GM21786 (cell line): ENCODE measurements around the gene DDX11.
"Not testable (repeated sequence)": the region's sequence is repeated elsewhere in the genome, so short reads cannot be mapped to it uniquely, and the experiment has no call there.

Experiments
- ATAC-seq: cut with Tn5 transposase; IDR thresholded peaks from one replicate; pipeline ENCODE4 v1.9.1; 2021; ENCODE audit not compliant: unreplicated experiment

The DDX11 gene

DNA sequence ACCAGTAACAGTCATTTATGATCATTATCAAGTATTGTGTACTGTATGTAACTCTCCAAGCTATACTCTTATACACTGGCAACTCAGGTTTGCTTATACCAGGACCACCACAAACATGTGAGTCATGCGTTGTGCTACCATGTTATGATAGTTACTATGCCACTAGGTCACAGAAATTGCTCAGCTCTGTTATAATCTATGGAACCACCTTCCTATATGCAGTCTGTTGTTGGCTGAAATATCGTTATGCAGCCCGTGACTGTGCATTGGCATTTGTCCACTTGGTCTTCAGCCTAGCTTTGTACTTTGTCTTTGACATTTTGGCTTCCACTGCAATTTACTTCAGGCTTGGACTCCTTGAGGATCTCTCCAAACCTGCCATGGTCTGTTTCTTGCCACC, 7.5 kb upstream of the DDX11 start:
- ATAC-seq = not testable (repeated sequence)

DNA sequence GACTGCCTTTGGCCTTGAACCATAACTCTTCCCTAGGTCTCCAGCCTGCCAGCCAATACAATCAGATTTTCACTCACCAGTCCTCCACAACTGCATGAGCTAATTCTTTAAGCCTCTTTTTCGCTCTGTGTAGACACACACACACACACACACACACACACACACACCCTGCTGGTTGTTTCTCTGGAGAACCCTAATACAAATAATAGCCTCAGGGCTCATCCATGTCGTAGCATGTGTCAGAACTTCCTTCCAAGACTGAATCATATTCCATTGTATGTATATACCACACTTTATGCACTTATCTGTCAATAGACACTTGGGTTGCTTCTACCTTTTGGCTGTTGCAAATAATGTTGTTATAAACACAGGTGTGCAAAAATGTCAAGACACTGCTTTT, 6.0 kb upstream of the DDX11 start:
- not testable (repeated sequence) for ATAC-seq

DNA sequence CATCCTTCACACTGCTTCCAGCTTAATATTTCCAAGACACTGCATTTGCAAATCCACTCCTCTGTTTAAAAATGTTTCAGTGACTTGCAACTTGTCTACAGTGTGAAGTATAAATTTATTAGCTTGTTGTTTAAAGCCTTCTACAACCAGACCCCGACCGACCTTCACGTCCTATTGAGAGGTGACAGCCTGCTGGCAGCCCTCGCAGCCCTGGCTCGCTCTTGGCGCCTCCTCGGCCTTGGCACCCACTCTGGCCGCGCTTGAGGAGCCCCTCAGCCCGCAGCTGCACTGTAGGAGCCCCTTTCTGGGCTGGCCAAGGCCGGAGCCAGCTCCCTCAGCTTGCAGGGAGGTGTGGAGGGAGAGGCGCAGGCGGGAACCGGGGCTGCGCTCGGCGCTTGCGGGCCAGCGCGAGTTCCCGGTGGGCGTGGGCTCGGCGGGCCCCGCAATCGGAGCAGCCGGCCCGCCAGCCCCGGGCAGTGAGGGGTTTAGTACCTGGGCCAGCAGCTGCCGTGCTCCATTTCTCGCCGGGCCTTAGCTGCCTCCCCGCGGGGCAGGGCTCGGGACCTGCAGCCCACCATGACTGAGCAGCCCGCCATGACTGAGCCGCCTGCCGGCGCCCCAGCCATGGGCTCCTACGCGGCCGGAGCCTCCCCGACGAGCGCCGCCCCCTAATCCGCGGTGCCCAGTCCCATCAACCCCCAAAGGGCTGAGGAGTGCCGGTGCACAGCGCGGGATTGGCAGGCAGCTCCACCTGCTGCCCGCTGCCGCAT, 2.5 kb upstream of the DDX11 start:
- ATAC-seq = not testable (repeated sequence)

DNA sequence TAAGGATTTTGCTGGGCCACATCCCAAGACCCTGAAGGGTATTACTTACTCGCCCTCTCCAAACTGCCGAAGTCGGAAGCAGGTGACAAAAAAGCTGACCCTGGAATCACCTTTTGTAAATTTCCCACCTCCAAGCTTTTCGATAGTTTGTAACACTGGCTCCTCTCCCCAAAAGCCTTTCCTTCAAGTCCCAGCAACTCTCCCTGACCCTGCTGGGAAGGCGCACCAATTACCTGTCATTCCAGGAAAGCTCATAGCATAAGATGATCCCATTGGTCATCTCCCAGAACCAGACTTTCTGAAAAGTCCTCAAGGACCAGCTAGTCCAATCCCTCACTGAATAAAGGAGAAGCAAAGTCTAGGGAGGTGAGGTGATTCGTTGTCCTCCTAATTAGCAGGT, 698 bp upstream of the DDX11 start:
- ATAC-seq = not testable (repeated sequence)

DNA sequence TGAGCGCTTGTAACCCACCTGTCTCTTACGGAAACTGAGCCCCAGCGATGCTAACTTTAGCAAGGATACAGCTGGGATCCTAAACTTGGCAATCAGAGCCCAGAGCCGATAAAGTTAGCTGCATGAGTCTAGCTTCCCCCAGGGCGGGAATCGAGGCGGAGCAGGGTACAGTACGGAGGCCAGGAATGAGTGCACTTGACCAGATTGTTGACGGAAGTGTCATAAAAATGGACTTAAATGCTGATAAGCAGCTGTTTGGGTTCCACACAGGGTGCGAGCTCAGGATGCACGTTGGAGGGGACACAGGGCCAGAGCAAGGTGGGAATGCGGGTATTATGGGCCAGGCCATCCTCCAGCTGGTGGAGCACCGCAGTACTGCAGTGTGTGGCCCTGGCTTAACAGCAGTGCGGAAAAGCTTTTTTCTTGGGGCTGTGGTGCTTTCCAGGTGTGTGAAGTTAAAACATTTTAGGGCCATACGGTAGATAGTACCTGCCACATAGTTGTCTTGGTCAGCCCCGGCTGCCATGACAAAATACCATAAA, 744 bp downstream of the DDX11 start:
- ATAC-seq = peak; percentile 31

DNA sequence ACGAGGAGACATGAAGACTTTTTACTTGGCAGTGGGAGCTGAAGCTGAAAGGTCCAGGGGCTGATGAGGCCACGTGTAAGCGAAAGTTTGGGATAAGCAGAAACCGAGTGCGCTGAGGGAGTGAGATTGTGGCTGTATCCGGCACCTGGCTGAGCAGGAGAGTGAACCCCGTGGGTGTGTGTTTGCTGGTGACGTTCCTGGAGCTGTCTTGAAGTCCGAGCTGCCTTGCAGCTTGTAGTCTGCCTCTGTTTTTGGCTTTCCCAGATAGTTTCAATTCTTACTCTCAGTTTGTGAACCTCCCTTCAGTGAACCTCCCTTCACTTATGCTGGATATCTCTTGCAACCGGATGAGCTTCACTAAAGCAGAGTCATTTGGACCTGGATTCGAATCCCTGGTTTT, 2.5 kb downstream of the DDX11 start:
- ATAC-seq = not testable (repeated sequence)

DNA sequence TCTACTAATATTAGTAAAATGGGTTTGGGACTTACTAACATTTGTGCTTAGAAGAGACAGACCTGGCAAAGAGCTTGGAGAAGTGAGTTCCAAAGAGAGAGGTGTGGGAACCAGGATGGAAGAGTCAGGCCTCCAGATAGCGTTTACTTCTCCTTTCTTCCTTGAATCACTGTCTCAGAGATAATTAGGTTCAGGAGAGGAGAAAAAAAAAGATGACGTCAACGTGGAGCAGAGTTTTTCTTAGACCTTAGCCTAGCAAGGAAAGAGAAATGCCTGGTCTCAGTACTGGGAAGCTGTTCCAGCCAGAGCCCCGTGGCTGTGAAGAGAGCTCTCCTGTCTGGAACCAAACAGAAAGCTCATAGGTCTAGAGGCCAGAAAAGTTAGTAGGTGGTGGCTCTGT, 3.4 kb downstream of the DDX11 start:
- ATAC-seq = not testable (repeated sequence)

DNA sequence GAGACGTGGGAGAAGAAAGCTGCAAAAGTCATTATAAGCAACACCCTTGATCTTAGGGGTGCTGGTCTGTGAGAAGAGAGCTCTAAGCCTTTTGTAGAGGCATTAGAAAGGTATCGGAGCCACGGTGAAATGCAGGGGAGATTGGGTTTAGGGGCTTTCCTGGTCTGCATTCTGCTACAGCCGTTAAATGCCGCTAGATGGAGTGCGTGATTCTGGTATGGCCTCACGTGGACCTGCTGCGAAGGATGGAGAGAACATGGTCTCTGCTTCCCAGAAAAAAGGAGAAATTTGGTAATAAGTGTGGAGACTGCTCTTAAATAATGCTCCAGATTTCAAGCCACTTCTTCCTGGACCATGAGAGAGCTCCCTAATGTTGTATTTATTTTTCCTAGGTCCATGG, 4.3 kb downstream of the DDX11 start:
- not testable (repeated sequence) for ATAC-seq

DNA sequence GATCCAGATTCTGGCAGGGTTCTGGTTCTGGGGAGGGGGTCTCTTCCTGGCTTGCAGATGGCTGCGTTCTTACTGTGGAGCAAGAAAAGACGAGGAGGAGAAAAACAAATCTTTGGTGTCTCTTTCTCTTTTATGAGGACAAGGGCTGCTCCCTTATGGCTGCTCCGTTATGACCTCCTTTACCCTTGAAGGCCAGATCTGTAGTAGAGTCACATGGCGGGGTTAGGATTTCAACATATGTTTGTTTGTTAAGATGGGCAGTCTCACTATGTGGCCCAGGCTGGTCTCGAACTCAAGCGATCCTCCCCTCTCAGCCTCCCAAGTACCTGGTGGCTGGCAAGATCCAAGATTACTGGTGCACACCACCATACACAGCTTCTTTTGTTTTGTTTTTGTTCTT, 5.8 kb downstream of the DDX11 start:
- not testable (repeated sequence) for ATAC-seq

DNA sequence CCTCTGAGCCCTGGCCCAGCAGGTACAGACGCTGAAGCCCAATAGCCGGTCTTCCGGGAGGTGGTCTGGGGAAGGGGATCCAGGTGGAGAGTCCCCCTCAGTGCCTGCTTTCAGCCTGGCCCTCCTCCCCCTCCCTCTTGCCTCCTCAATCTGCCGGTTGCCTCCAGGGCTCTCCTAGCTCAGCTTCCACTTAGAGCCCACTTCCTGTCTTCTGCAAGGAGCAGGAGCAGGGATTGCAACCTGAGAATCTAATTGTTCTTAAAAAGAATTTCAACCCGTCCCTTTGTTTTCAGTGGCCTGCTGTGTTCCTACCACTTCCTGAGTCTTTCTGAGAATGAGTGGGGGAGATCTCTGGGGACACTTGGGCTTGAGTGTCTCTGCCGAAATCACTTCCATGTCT, 6.6 kb downstream of the DDX11 start:
- not testable (repeated sequence) for ATAC-seq

DNA sequence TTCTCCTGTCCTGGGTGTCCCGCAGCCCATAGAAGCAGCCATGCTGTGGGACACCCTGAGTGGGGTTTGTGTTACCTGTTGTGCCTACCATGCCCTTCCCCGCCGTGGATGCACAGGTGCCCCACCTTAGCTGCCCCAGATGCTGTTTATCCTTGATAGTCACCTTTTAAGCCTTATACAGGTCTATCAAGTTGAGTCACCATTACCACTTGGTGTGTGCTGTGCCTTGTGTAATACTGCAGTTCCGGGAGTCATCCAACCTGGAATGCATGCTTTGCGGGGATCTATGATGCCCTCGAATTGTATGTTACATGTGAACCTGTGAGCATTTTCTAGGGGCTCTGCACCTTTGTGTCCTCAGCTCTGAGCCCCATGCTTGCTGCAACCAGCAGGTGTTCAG, 7.6 kb downstream of the DDX11 start:
- not testable (repeated sequence) for ATAC-seq

DNA sequence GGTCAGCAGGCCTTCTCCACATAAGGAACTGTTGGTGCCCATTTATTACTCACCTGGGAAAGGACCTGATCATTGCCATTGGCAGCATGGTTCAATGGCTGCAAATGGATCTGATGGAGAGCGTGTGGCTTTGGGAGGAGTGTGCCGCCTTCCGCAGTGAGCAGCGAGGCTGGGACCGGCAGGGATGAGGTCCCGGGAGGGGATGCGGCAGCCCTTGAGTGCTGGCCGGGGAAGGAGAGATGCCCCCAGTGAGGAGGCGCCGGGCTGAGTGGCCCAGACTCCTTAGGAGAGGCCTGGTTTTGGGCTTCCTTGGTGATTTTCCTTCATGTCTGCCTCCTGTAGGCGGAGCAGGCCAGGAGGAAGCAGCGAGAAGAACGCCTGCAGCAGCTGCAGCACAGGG, 10.6 kb downstream of the DDX11 start:
- not testable (repeated sequence) for ATAC-seq

DNA sequence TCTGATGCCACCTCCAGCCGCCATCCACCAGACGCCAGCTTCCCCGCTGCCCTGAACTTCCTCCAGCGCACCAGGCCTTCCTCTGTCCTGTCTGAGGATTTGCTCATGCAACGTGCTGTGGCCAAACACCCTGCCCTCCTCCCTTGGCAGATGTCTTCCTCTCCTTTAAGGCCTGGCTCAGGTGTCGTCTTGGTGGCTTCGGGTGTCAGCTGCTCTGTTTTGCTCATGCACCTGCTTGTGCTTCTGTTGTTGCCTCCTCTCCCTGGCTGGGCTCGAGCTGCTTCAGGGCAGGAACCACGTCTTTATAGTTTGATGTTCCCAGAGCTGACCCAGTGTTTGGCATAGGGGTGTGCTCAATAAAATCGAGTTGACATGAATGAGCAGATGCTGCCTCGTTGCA, 12.4 kb downstream of the DDX11 start:
- not testable (repeated sequence) for ATAC-seq

DNA sequence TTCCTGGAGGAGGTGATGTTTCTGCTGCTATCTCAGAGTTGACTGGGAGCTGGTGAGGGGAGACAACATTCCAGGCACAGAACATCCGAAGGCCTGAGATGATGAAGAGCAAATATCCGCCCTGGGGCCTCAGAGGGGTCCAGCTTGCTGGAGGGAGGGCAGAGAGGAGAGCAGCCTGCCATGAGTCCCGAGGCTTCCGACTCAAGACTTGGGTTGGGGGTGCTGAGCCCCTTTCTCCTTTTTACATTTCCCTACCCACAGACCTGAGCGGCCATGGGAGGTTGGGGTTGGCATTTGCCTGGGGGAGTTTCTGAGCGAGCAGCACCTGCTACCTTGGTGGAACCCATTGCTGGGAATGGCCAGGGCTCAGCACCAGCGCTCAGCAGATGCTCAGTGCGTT, 13.8 kb downstream of the DDX11 start:
- not testable (repeated sequence) for ATAC-seq

DNA sequence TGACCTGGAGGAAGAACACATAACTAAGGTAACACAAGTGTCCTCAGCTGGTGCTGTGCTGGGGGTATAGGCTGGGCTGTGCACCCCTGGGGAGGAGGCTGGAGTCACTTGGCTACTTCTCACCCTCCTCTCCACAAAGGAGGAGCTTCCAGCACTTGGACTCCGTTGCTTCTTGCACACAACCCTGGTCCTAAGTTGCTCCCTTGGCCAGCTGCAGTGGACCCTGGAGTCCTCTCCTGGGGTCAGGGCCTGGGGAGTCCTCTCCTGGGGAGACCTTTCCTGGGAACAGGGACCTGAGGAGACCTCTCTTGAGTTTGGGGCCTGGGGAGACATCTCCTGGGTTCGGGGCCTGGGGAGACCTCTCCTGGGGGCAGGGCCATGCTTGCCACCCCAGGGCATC, 14.3 kb downstream of the DDX11 start:
- ATAC-seq = not testable (repeated sequence)

DNA sequence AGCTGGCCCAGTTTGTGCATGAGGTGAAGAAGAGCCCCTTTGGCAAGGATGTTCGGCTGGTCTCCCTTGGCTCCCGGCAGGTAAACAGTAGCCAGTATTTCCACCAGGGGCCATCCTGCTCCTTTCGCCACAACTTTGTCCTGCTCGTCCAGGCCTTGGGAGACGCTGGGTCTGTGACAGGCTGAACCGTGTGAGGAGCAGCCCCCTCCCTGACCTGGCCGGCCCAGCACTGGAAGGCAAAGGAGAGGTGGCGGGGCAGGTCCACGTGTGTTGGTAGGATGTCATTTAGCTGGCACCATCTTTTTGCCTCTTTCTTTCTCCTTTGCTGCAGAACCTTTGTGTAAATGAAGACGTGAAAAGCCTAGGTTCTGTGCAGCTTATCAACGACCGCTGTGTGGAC, 15.4 kb downstream of the DDX11 start:
- ATAC-seq = no peak

DNA sequence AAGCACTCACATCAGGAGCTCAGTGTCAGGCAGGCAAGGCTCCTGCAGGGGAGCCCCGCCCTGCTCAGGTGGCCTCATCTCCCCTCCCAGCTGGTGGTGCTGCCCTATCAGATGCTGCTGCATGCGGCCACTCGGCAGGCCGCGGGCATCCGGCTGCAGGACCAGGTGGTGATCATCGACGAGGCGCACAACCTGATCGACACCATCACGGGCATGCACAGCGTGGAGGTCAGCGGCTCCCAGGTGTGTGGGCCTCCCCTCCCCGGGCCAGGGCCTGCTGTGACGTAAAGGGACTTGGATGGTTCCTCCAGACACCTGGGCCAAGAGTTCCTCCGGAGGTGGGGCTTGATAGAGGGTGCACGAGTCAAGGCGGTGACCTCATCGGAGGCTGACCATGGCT, 18.0 kb downstream of the DDX11 start:
- ATAC-seq = not testable (repeated sequence)

DNA sequence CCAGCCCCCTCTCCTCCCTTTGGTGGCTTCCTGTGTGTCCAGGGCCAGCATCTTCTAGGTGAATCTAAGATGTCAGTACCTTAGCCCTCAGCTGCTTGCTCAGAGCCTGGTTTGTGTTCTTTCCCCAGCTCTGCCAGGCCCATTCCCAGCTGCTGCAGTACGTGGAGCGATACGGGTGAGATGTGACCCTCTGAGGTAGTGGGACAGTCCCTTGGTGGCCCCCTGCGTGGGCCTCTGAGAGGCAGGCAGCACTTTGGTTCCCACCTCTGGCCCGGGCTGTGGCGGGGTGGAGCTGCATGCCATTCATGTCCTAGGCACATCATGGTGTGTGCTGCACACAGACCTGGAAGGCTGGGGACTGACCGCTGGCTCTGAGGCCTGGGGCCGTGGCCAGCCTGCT, 19.1 kb downstream of the DDX11 start:
- ATAC-seq = not testable (repeated sequence)

DNA sequence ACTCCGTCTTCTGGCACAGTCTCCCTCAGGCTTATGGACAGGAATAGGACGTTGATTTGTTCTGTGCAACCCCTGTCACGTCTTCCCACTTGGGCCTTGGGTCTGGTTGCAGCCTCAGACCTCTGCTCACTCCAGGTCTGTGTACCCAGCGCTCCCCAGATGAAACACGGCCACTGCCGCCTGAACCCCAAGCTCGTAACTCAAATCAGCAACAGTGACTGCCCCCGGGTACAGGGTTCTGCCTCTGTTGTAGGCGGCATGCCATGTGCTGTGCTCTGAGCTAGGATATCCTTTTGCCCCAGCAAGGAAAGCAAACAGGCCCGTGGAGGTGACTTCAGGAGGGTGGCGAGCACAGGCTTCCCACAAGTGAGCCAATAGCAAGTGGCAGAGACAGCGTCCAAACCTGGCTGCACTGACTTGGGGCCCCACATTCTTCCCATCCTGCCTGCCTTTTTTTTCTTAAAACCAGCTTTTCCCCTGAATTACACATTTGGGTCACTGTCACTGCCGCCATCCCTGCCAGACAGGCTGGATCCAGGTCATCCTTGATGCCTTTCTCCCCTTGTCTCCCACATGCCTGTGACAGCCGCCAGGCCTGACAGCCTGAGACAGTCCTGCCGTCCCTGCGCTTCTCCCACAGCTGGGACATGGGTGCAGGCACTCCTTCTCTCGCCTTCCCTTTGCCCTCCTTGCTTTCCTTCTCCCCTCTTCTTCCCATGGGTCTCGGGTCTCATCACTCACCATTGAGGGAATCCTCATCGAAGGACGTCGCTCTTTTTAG, 21.6 kb downstream of the DDX11 start:
- not testable (repeated sequence) for ATAC-seq

DNA sequence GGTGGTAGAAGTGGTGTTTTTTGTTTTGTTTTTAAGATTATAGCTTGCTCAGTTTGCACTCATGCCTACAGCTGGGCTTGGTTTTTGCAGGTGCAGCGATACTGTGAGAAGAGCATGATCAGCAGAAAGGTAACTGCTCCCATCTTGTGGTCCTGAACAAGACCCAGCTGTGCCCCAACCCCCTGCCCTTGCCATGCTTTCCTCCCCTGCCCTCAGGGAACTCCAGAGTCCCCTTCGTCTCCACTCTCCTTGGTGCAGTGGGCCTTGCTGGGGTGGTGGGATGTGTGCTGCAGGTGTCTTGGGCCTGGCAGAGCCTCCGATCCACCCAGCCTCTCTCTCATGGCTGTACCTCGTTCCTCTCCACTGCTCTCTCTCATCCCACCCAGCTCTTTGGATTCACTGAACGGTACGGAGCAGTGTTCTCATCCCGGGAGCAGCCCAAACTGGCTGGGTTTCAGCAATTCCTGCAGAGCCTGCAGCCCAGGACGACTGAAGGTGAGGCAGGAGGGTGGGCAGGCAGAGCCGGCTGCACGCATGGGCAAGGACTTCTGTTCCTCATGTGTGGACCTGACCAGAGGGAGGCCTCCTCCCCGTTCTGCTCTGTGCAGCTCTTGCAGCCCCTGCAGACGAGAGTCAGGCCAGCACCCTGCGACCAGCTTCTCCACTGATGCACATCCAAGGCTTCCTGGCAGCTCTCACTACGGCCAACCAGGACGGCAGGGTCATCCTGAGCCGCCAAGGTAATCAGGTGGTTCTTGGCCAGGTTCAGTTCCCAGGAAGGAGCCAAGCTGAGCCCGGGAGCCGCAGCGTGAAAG, 22.8 kb downstream of the DDX11 start:
- ATAC-seq = not testable (repeated sequence)

DNA sequence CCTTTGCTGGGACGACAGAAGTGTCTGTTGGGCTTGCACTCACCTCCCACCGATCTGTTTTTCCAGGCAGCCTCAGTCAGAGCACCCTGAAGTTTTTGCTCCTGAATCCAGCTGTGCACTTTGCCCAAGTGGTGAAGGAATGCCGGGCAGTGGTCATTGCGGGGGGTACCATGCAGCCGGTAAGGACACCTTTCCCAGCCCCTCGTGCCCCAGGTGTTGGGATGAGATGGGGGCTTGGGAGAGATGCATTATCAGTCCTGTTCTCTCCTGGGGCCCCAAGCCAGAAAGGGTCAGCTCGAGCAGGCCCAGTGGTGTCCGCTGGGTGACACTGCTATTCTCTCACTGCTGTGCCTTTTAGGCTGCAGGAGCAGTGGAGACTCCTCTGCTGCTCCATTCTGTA, 24.2 kb downstream of the DDX11 start:
- ATAC-seq = not testable (repeated sequence)
